OCI-LY1 (cell line): ENCODE results near the gene ADA.

Experiments used
- EZH2 ChIP-seq: fragments of 200-600 bp; sonication (generic), shearing (Covaris generic); IDR thresholded peaks from 2 replicates; pipeline ENCODE4 v1.8.0; 2017; ENCODE audit warnings: borderline replicate concordance, mixed run types, mild to moderate bottlenecking, antibody characterized with exemption, low read length, moderate library complexity, mixed read lengths
- TF ChIP-seq, protein P1 (sequence below): fragments of 200-600 bp; sonication (generic), shearing (Covaris generic); IDR thresholded peaks from 2 replicates; pipeline ENCODE4 v1.5.1; 2017; ENCODE audit warnings: mild to moderate bottlenecking, antibody characterized with exemption, low read length, moderate library complexity, mixed read lengths

GRCh38 chr20:44585057-44585963, 66.2 kb downstream of the ADA start:
- no peak for TF ChIP-seq EZH2
- TF ChIP-seq, protein P1, sequence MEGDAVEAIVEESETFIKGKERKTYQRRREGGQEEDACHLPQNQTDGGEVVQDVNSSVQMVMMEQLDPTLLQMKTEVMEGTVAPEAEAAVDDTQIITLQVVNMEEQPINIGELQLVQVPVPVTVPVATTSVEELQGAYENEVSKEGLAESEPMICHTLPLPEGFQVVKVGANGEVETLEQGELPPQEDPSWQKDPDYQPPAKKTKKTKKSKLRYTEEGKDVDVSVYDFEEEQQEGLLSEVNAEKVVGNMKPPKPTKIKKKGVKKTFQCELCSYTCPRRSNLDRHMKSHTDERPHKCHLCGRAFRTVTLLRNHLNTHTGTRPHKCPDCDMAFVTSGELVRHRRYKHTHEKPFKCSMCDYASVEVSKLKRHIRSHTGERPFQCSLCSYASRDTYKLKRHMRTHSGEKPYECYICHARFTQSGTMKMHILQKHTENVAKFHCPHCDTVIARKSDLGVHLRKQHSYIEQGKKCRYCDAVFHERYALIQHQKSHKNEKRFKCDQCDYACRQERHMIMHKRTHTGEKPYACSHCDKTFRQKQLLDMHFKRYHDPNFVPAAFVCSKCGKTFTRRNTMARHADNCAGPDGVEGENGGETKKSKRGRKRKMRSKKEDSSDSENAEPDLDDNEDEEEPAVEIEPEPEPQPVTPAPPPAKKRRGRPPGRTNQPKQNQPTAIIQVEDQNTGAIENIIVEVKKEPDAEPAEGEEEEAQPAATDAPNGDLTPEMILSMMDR, result no peak
